Breast epithelium (tissue), 4 donors: Measurements from ENCODE around the gene TMEM115. TPM values are rescaled to one million over a fixed set of nuclear protein-coding genes. Genes with fewer than 3 reads are reported as not detected.

ENCODE experiments used
- DNase-seq, 2 donors: peaks; one replicate each; pipeline ENCODE4 v3.0.0-alpha.2; 2019; ENCODE audit warnings: low spot score in 2 of 2
- H3K27ac ChIP-seq, 2 donors: fragments of 200-600 bp; sonication (generic) in 1 of 2; one replicate each; pipeline ENCODE4 v1.5.1; 2016 to 2019; ENCODE audit warnings: mild to moderate bottlenecking in 1 of 2
- H3K27me3 ChIP-seq, 2 donors: fragments of 200-600 bp; sonication (generic) in 1 of 2; one replicate each; pipeline versions ENCODE4 v1.5.1 to v1.6.0; 2017 to 2019; ENCODE audit warnings: control low read depth in 1 of 2, mild to moderate bottlenecking in 1 of 2
- H3K36me3 ChIP-seq: fragments of 200-600 bp; one replicate; pipeline ENCODE4 v1.5.1; 2019
- H3K4me1 ChIP-seq, 2 donors: fragments of 200-600 bp; sonication (generic); one replicate each; pipeline ENCODE4 v1.5.1; 2016 to 2019; ENCODE audit warnings: control low read depth in 1 of 2
- H3K4me3 ChIP-seq, 3 donors: fragments of 200-600 bp; sonication (generic); 1 replicate in 2 of 3; 2 replicates in 1 of 3; pipeline ENCODE4 v1.5.1; 2016 to 2019; ENCODE audit warnings: mild to moderate bottlenecking in 3 of 3, moderate library complexity in 2 of 3
- H3K9me3 ChIP-seq, 2 donors: fragments of 200-600 bp; sonication (generic) in 1 of 2; one replicate each; pipeline ENCODE4 v1.5.1; 2016 to 2019; ENCODE audit warnings: control low read depth in 1 of 2
- POLR2A ChIP-seq: fragments of 450-650 bp; IDR thresholded peaks from one replicate; pipeline ENCODE4 v1.6.1; 2016; ENCODE audit warnings: antibody characterized with exemption, mild to moderate bottlenecking, moderate library complexity
- POLR2AphosphoS5 ChIP-seq, 3 donors: sonication (generic); formaldehyde crosslinking; IDR thresholded peaks; one replicate each; pipeline ENCODE4 v1.6.1; 2017; ENCODE audit warnings: antibody characterized with exemption in 3 of 3
- intact Hi-C: fragments of 100-400 bp; cut with DNase I; formaldehyde crosslinking; loops from one replicate; pipeline ENCODE4 v1.15.1; 2023; ENCODE audit warnings: low total_unique reads
- total RNA-seq, 3 donors: library from RNA; depleted of rRNA; stranded (reverse); fragments of >200 nt; gene quantifications; one replicate each; pipeline ENCODE4 v1.1.0, GENCODE V29; 2016
- TF ChIP-seq, protein P1 (sequence below), 3 donors: fragments of 450-650 bp; IDR thresholded peaks; one replicate each; pipeline ENCODE4 v1.5.1; 2016 to 2017; ENCODE audit warnings: antibody characterized with exemption in 3 of 3, mild to moderate bottlenecking in 3 of 3, moderate library complexity in 3 of 3

TMEM115 gene
- total RNA-seq, 3 donors from 2014 or later: 46.7 to 67.3 (median 47.9) TPM

DNA sequence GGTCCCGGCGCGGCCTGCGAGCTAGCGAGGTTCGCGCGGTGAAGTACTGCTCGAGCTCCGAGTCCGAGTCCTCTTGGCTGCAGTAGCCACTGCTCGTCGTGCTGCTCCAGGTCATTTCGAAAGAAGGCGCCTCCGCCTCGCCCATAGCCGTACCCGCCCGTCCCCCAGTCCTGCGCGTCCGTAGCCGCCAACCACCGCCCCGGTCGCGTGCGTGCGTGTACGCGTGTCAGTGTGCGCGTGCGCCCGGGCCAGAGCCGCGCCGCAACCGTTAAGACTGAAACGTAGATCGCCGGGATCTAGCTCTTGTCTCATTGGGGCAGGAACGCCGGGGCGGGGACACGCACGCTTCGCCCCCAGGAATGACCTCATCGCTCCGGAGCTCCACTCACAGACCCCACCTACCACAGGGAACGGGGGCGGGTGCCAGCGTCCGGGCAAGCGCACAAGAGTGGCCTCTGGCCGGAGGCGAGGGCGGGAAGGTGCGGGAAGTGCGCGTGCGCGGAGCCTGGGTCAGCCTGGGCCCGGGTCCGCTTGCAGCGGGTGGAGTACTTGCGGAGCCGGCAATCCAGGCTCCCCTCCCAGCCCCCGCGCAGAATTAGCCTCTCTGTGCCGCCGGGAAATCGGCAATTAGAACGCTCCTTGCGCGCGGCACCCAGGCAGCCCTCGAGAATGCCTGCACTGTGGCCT, 22.0 kb downstream of the TMEM115 start:
- peaks cover 19 to 23% of the 10 kb centered on the region in 2 donors for H3K4me1 ChIP-seq
- intact Hi-C loops: no loop called here
- peak; percentile 99 to 100 for DNase-seq

DNA sequence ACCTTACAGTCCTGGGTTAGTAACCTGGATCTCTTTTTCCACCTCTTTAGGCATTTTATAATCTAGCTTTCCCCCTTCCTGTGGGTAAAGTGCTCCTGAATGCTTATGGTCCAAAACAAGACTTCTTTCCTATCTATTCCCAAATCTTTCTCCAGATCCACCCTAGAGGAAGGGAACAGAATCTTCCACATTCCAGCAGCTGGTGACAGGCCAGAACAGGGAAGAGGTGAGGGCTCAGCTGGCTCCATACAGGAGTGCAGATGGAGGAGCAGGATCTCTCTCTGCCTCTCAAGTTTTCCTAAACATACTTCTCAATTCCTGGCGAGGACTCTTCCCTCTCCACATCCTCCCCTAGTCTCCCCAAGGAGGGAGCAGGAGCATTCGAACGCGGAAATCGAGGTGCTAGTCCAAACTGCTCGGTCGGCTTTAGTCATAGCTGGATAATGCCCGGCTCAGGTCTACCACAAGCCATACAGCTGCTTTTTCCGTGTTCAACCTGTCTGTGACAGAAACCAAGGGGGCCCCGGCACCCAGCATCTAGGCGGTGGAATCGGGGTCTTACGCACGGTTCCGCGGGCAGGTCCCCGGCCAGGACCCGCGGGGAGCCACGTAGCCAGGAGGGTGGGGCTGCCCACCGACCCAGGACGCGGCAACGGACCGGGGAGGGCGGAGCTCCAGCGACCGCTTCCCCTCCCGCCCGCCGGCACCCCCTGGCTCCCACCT, 22.7 kb downstream of the TMEM115 start:
- H3K27me3 ChIP-seq: no peaks in the 10 kb centered on the region
- intact Hi-C loops: no loop called here
- no peaks in the 10 kb centered on the region for H3K9me3 ChIP-seq
- H3K4me1 ChIP-seq: peaks cover 19 to 23% of the 10 kb centered on the region in 2 donors
- no peak for DNase-seq
- TF ChIP-seq, protein P1, sequence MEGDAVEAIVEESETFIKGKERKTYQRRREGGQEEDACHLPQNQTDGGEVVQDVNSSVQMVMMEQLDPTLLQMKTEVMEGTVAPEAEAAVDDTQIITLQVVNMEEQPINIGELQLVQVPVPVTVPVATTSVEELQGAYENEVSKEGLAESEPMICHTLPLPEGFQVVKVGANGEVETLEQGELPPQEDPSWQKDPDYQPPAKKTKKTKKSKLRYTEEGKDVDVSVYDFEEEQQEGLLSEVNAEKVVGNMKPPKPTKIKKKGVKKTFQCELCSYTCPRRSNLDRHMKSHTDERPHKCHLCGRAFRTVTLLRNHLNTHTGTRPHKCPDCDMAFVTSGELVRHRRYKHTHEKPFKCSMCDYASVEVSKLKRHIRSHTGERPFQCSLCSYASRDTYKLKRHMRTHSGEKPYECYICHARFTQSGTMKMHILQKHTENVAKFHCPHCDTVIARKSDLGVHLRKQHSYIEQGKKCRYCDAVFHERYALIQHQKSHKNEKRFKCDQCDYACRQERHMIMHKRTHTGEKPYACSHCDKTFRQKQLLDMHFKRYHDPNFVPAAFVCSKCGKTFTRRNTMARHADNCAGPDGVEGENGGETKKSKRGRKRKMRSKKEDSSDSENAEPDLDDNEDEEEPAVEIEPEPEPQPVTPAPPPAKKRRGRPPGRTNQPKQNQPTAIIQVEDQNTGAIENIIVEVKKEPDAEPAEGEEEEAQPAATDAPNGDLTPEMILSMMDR (IDR thresholded peaks at IDR 0.05): peak in 1 of 3 donors; percentile 24
- TF ChIP-seq POLR2A (no peak), POLR2AphosphoS5 (IDR thresholded peaks at IDR 0.05) (peak in 1 of 3 donors; percentile 7)
- H3K4me3 ChIP-seq: peak overlapping the region; percentile 65 to 84 (median 68)
- H3K27ac ChIP-seq: peak overlapping the region; percentile 96 to 99
- H3K36me3 ChIP-seq: peaks cover 1% of the 10 kb centered on the region

More for the DNA sequence above, 22.0 kb downstream of the TMEM115 start:
- peak overlapping the region; percentile 65 to 84 (median 68) for H3K4me3 ChIP-seq
- TF ChIP-seq, protein P1 (IDR thresholded peaks at IDR 0.05): peak in 1 of 3 donors; percentile 31
- TF ChIP-seq POLR2A: peak; percentile 57
- peak; percentile 93 to 95 (median 94) for TF ChIP-seq POLR2AphosphoS5 (IDR thresholded peaks at IDR 0.05)
- H3K27ac ChIP-seq: peak overlapping the region; percentile 96 to 99
- H3K27me3 ChIP-seq: no peaks in the 10 kb centered on the region
- no peaks in the 10 kb centered on the region for H3K9me3 ChIP-seq
- H3K36me3 ChIP-seq: no peaks in the 10 kb centered on the region

DNA sequence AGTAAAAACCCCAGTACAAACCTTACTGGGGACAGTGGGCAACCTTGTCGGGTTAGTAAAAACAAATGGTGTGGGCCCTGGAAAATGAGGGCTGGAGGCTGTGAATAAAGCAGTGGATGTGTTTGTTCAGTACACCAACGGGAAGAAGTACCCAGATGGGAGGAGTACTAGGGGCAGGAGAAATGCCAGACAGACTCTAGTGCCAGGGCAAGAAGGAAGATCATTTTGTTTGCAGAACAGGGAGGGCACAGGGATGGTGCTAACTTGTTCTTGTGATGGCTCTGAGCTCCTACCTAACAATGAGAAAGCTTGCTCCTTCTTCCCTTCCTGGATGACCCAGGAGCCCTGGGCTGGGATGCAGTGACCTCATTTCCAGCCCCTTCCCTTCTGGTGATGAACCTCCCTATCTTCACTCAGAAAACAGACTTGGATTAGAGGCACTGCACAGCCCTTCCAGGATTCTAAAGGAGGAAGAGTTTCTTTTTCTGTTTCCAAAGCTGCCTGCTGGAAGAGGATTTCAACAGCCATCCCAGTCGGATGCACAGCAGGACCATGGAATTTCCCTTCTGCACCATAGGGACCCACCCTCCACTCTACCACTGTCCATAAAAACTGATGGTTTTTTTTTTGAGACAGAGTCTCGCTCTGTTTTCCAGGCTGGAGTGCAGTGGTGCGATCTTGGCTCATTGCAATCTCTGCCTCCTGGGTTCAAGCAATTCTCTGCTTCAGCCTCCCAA, 24.8 kb downstream of the TMEM115 start:
- H3K36me3 ChIP-seq: peaks cover 8% of the 10 kb centered on the region
- intact Hi-C loops: no loop called here
- DNase-seq: no peak
- H3K9me3 ChIP-seq: no peaks in the 10 kb centered on the region
- H3K27ac ChIP-seq: peak overlapping the region; percentile 84 to 96
- peaks cover 9 to 19% of the 10 kb centered on the region in 2 donors for H3K4me1 ChIP-seq
- H3K27me3 ChIP-seq: no peaks in the 10 kb centered on the region
- no peak for TF ChIP-seq POLR2AphosphoS5 (IDR thresholded peaks at IDR 0.05)
- TF ChIP-seq, protein P1 (IDR thresholded peaks at IDR 0.05): no peak
- no peak for TF ChIP-seq POLR2A
- peak overlapping the region in 1 of 3 donors; percentile 45 for H3K4me3 ChIP-seq

DNA sequence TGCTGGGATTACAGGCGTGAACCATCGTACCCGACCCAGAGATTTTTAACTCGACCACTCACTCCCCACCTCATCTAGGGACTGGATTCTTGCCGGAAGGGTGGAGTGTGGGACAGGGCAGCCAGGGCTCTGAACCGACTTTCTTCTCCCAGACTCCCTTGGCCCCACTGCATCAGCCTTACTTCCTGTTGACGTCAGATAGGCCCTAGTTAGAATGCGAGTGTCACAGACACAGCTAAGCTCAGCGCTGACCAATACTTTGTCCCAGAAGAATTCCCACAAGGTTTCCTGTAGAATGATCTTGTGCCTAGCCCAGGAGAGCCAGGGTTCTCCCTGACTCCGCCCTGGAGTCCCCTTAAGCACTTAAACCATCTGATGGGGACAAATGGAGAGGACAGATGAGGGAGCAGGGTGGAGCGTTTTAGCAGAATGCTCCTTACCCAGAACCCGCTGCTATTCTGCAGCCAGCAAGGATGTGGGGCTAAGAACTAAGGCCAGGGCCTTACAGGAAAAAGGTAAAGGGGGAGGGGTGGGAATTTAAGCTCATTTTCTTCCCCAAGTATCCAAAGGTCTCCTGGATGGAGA, 25.5 kb downstream of the TMEM115 start:
- Histone ChIP-seq H3K27ac (peak overlapping the region; percentile 84 to 96), H3K36me3 (peaks cover 8% of the 10 kb centered on the region), H3K4me1 (peaks cover 9 to 19% of the 10 kb centered on the region in 2 donors), H3K27me3 (no peaks in the 10 kb centered on the region), H3K4me3 (peak overlapping the region in 1 of 3 donors; percentile 45), H3K9me3 (no peaks in the 10 kb centered on the region)
- TF ChIP-seq POLR2AphosphoS5 (IDR thresholded peaks at IDR 0.05) (peak in 1 of 3 donors; percentile 56), POLR2A (no peak)
- TF ChIP-seq, protein P1 (IDR thresholded peaks at IDR 0.05): no peak
- intact Hi-C loops: no loop called here
- DNase-seq: no peak
